ENCODE data around the gene KANK3.
"Not testable (repeated sequence)": the region's sequence is repeated elsewhere in the genome, so short reads cannot be mapped to it uniquely, and the experiment has no call there.

Gene KANK3

DNA sequence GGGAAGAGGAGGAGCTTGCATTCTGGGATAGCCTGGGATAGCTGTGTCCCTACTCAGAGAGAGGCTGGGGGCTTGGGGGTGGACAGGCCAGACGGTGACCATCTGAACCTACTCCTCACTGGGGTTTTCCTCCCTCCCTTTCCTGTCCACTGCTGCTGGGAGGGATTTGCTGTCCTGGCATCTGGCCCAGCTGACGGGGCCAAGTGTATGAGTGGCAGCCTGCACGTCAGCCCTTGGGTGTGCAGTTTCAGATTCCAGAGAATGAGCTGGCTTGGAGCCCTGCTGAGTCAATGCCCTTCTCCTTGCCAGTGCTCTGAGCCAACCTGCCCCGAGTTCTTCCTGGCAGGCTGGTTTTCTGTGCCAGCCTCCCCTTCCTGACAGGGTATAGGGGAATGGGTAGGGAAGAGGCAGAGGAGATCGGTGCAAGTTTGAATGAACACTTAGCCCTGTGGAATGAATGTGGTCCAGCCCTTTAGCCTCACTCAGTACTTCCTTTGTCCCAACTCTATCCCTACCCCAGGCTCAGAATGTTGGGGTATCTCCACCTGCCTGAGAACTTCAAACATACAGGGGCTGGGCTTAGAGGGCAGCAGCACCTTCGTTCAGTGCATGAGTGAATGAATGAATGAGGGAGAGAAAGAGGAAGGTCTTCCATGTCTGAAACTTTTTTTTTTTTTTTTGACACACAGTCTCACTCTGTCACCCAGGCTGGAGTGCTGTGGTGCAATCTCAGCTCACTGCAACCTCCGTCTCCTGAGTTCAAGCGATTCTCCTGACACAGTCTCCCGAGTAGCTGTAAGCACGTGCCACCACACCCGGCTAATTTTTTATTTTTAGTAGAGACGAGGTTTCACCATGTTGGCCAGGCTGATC lies 19.1 kb upstream of the KANK3 start:
- no peak for DNase-seq
- peaks cover 5 to 15% of the 10 kb centered on the region in 2 donors for H3K4me1 Mint-ChIP-seq (ENCODE audit: low read depth in 2 of 2)
- H3K9me3 Mint-ChIP-seq, result no peaks in the 10 kb centered on the region
- H3K36me3 Mint-ChIP-seq (ENCODE audit: insufficient read depth), result no peaks in the 10 kb centered on the region
- H3K27ac Mint-ChIP-seq, result no peak overlapping the region
- peaks cover 31 to 35% of the 10 kb centered on the region in 2 donors for H3K27me3 Mint-ChIP-seq
- no peak for ATAC-seq (replicated peaks)
- H3K4me3 Mint-ChIP-seq, result peak overlapping the region in 1 of 2 donors; percentile 5

- Mint-ChIP-seq H3K4me3 (no peak overlapping the region), H3K27me3 (peaks cover 14 to 15% of the 10 kb centered on the region in 2 donors), H3K9me3 (no peaks in the 10 kb centered on the region), H3K4me1 (ENCODE audit: low read depth in 2 of 2) (peaks cover 5 to 15% of the 10 kb centered on the region in 2 donors), H3K27ac (no peak overlapping the region), H3K36me3 (ENCODE audit: insufficient read depth) (no peaks in the 10 kb centered on the region)
- ATAC-seq (replicated peaks) (no peak), DNase-seq (no peak)
Observed at GRCh38 chr19:8360196-8360595, 17.1 kb upstream of the KANK3 start.

GRCh38 chr19:8358948-8359347 lies 15.9 kb upstream of the KANK3 start:
- Mint-ChIP-seq H3K36me3 (ENCODE audit: insufficient read depth) (no peaks in the 10 kb centered on the region), H3K4me3 (no peak overlapping the region)
- DNase-seq, result no peak

DNA sequence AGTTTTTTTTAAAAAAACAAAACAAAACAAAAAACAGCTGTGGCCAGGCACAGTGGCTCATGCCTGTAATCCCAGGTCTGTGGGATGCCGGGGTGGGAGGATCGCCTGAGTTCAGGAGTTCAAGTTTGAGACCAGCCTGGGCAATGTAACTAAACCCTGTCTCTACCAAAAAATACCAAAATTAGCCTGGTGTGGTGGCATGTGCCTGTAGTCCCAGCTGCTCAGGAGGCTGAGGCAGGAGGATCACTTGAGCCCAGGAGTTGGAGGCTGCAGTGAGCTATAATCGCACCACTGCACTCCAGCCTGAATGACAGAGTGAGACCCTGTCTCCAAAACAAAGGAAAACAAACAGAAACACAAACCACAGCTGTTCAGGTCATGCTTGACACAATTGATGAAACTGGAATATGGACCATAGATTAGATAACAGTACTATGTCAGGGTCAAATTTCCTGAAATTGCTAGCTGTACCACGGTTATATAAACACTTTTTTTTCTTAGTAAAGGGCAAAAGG lies 14.0 kb upstream of the KANK3 start:
- no peak overlapping the region for H3K27ac Mint-ChIP-seq
- H3K27me3 Mint-ChIP-seq, result peaks cover 9 to 13% of the 10 kb centered on the region in 2 donors
- no peak for DNase-seq
- no peaks in the 10 kb centered on the region for H3K36me3 Mint-ChIP-seq (ENCODE audit: insufficient read depth)
- no peak overlapping the region for H3K4me3 Mint-ChIP-seq
- H3K4me1 Mint-ChIP-seq (ENCODE audit: low read depth in 2 of 2), result peaks cover 3 to 4% of the 10 kb centered on the region in 2 donors
- H3K9me3 Mint-ChIP-seq, result no peaks in the 10 kb centered on the region
- no peak for ATAC-seq (replicated peaks)

More at GRCh38 chr19:8358948-8359347, 15.9 kb upstream of the KANK3 start:
- no peaks in the 10 kb centered on the region for H3K9me3 Mint-ChIP-seq
- no peak overlapping the region for H3K27ac Mint-ChIP-seq
- peaks cover 9 to 12% of the 10 kb centered on the region in 2 donors for H3K27me3 Mint-ChIP-seq
- peaks cover 5 to 12% of the 10 kb centered on the region in 2 donors for H3K4me1 Mint-ChIP-seq (ENCODE audit: low read depth in 2 of 2)
- no peak for ATAC-seq (replicated peaks)

GRCh38 chr19:8355631-8356402 lies 12.8 kb upstream of the KANK3 start:
- Mint-ChIP-seq H3K4me3 (no peak overlapping the region), H3K36me3 (ENCODE audit: insufficient read depth) (no peaks in the 10 kb centered on the region), H3K9me3 (no peaks in the 10 kb centered on the region), H3K27me3 (peaks cover 20 to 22% of the 10 kb centered on the region in 2 donors), H3K4me1 (ENCODE audit: low read depth in 2 of 2) (peaks cover 3 to 4% of the 10 kb centered on the region in 2 donors), H3K27ac (no peak overlapping the region)
- no peak for ATAC-seq (replicated peaks)
- DNase-seq, result no peak

DNA sequence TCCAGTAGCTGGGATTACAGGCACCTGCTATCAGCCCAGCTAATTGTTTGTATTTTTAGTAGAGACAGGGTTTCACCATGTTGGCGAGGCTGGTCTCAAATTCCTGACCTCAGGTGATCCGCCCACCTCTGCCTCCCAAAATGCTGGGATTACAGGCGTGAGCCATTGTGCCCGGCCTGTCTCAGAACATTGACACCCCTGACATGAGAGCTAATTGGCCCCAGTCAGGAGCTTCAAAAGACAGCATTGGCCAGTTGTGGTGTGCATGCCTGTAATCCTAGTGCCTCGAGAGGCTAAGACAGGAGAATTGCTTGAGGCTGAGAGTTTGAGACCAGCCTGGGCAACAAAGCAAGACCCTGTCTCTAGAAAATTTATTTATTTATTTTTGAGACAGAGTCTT lies 9.8 kb upstream of the KANK3 start:
- not testable (repeated sequence) for DNase-seq; H3K4me3 Mint-ChIP-seq; H3K4me1 Mint-ChIP-seq (ENCODE audit: low read depth in 2 of 2); H3K9me3 Mint-ChIP-seq; H3K36me3 Mint-ChIP-seq (ENCODE audit: insufficient read depth); ATAC-seq (replicated peaks); H3K27ac Mint-ChIP-seq
- H3K27me3 Mint-ChIP-seq, result peaks cover 26 to 27% of the 10 kb centered on the region in 2 donors

DNA sequence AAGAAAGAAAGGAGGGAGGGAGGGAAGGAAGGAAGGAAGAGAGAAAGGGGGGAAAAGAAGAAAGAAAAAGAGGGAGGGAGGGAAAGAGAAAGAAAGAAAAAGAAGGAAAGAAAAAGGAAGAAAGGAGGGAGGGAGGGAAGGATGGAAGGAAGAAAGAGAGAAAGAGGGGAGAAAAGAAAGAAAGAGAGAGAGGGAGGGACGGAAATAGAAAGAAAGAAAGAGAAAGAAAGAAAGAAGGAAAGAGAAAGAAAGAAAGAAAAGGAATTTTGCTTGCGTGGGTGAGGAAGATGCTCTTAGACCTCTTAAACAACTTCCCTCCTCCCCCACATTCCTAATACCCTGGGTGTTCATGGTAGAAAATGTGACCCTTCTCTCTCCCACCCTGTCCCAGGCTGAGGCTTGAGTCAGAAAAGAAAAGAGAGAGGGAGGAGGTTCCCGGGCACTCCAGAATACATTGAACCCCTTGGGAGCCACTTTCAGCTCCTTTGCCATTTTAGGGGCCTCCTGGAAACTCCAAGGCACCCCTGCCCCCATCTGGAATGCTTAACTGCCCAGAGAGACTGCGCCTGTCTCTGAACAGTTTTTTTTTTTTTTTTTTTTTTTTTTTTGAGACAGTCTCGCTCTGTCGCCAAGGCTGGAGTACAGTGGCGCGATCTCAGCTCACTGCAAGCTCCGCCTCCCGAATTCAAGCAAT lies 9.2 kb upstream of the KANK3 start:
- DNase-seq (no peak), ATAC-seq (replicated peaks) (no peak)
- peaks cover 26 to 27% of the 10 kb centered on the region in 2 donors for H3K27me3 Mint-ChIP-seq
- peaks cover 3 to 4% of the 10 kb centered on the region in 2 donors for H3K4me1 Mint-ChIP-seq (ENCODE audit: low read depth in 2 of 2)
- H3K36me3 Mint-ChIP-seq (ENCODE audit: insufficient read depth), result no peaks in the 10 kb centered on the region
- H3K9me3 Mint-ChIP-seq, result no peaks in the 10 kb centered on the region
- H3K27ac Mint-ChIP-seq, result no peak overlapping the region
- H3K4me3 Mint-ChIP-seq, result no peak overlapping the region

DNA sequence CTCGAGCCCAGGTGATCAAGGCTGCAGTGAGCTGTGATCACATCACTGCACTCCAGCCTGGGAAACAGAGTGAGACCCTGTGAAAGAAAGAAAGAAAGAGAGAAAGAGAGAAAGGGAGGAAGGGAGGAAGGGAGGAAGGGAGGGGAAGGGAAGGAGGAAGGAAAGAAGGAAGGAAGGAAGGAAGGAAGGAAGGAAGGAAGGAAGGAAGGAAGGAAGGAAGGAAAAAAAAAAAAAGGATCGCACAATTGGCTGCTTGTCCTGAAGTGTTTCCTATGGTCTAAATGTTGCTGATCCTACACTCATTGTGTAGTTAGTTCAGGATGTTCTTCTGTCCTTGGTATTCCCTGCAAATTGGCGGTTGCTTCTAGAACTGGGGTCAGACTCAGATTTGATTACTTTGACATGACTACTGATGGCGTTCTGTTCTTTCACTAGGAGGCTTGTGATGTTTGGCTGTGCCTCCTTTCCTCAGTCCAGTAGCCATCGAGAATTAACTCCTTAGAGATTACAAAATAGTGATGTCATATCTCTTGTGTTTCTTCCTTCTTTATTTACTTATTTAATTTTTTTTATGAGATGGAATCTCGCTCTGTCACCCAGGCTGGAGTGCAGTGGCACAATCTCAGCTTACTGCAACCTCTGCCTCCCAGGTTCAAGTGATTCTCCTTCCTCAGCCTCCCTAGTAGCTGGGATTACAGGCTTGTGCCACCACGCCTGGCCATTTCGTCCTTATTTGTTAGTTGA lies 6.7 kb upstream of the KANK3 start:
- H3K4me1 Mint-ChIP-seq (ENCODE audit: low read depth in 2 of 2); H3K36me3 Mint-ChIP-seq (ENCODE audit: insufficient read depth); ATAC-seq (replicated peaks); H3K4me3 Mint-ChIP-seq; DNase-seq; H3K9me3 Mint-ChIP-seq; H3K27ac Mint-ChIP-seq: not testable (repeated sequence)
- peaks cover 26 to 27% of the 10 kb centered on the region in 2 donors for H3K27me3 Mint-ChIP-seq

DNA sequence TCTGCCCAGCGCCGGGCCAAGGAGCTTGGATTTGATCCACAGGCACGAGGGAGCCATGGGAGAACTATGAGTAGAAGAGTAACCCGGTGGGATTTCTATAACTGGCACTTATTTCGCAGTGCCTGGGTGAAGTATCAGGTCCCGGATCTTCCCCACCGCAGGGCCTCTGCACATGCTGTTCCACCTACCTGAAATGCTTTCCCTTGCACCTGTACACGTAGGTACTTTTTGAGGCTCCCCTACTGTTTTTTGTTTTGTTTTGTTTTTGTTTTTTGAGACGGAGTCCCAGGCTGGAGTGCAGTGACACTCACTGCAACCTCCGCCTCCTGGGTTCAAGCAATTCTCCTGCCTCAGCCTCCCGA lies 402 bp upstream of the KANK3 start:
- peaks cover 6 to 7% of the 10 kb centered on the region in 2 donors for H3K27me3 Mint-ChIP-seq
- peak overlapping the region; percentile 80 to 83 for H3K4me3 Mint-ChIP-seq
- H3K27ac Mint-ChIP-seq, result no peak overlapping the region
- H3K36me3 Mint-ChIP-seq (ENCODE audit: insufficient read depth), result no peaks in the 10 kb centered on the region
- H3K4me1 Mint-ChIP-seq (ENCODE audit: low read depth in 2 of 2), result peaks cover 5 to 13% of the 10 kb centered on the region in 2 donors
- no peaks in the 10 kb centered on the region for H3K9me3 Mint-ChIP-seq
- DNase-seq (no peak), ATAC-seq (replicated peaks) (no peak)

DNA sequence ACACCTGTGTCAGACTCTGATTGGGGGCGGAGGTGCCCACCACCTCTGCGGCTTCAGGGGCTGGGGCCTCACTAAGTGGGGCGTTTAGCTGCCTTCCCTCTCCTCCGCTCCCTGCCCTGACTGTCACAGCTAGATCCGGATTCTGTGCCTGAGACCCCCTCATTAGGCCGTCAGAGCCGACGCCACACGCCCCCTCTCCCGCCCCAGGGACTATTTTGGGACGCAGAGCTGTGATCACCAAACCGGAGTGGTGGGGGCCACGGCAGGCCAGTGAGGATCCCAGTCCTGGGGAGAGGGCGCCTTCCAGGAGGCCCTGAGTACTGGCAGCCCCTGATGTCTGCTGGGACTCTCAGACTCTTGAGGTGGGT lies 762 bp downstream of the KANK3 start:
- peaks cover 6 to 16% of the 10 kb centered on the region in 2 donors for H3K27me3 Mint-ChIP-seq
- peaks cover 8 to 13% of the 10 kb centered on the region in 2 donors for H3K4me1 Mint-ChIP-seq (ENCODE audit: low read depth in 2 of 2)
- H3K9me3 Mint-ChIP-seq, result no peaks in the 10 kb centered on the region
- no peak for ATAC-seq (replicated peaks)
- no peaks in the 10 kb centered on the region for H3K36me3 Mint-ChIP-seq (ENCODE audit: insufficient read depth)
- no peak for DNase-seq
- H3K27ac Mint-ChIP-seq, result peak overlapping the region; percentile 22 to 69
- H3K4me3 Mint-ChIP-seq, result peak overlapping the region; percentile 80 to 83

GRCh38 chr19:8341504-8341903 lies 1.6 kb downstream of the KANK3 start:
- Mint-ChIP-seq H3K4me3 (peak overlapping the region; percentile 80 to 83), H3K27me3 (peaks cover 10 to 20% of the 10 kb centered on the region in 2 donors), H3K27ac (peak overlapping the region; percentile 22 to 69), H3K4me1 (ENCODE audit: low read depth in 2 of 2) (peaks cover 8 to 13% of the 10 kb centered on the region in 2 donors)
- not testable (repeated sequence) for DNase-seq; H3K36me3 Mint-ChIP-seq (ENCODE audit: insufficient read depth); ATAC-seq (replicated peaks); H3K9me3 Mint-ChIP-seq

GRCh38 chr19:8340341-8341096 lies 2.5 kb downstream of the KANK3 start:
- no peaks in the 10 kb centered on the region for H3K36me3 Mint-ChIP-seq (ENCODE audit: insufficient read depth)
- no peak for DNase-seq
- ATAC-seq (replicated peaks), result no peak
- peak overlapping the region in 1 of 2 donors; percentile 41 for H3K27ac Mint-ChIP-seq
- no peak overlapping the region for H3K4me3 Mint-ChIP-seq
- peaks cover 12 to 30% of the 10 kb centered on the region in 2 donors for H3K27me3 Mint-ChIP-seq
- H3K4me1 Mint-ChIP-seq (ENCODE audit: low read depth in 2 of 2), result peaks cover 13% of the 10 kb centered on the region in 2 donors
- H3K9me3 Mint-ChIP-seq, result no peaks in the 10 kb centered on the region

Measured in effector memory CD8-positive, alpha-beta T cell (primary cell).